Suprapubic skin (tissue), 4 donors: ENCODE measurements around the gene NCAM2.

Experiments used
- CTCF ChIP-seq, 2 donors: fragments of 200-600 bp in 1 of 2; fragments of 450-650 bp in 1 of 2; sonication (generic) in 1 of 2; IDR thresholded peaks; one replicate each; pipeline ENCODE4 v1.5.1; 2016 to 2019; ENCODE audit warnings: antibody characterized with exemption in 2 of 2, mild to moderate bottlenecking in 1 of 2, moderate library complexity in 1 of 2
- EP300 ChIP-seq: sonication (generic); formaldehyde crosslinking; IDR thresholded peaks from one replicate; pipeline ENCODE4 v1.6.1; 2017; ENCODE audit warnings: antibody characterized with exemption
- POLR2A ChIP-seq, 2 donors: fragments of 450-650 bp; IDR thresholded peaks; one replicate each; pipeline ENCODE4 v1.6.1; 2017; ENCODE audit warnings: antibody characterized with exemption in 2 of 2, mild to moderate bottlenecking in 2 of 2, moderate library complexity in 2 of 2
- POLR2AphosphoS5 ChIP-seq, 3 donors: sonication (generic); formaldehyde crosslinking; IDR thresholded peaks; one replicate each; pipeline ENCODE4 v1.6.1; 2017; ENCODE audit warnings: antibody characterized with exemption in 3 of 3

GRCh38 chr21:21067375-21067774 lies 69.2 kb downstream of the NCAM2 start:
- TF ChIP-seq CTCF (IDR thresholded peaks at IDR 0.05) (no peak), POLR2AphosphoS5 (IDR thresholded peaks at IDR 0.05) (no peak), EP300 (no peak), POLR2A (IDR thresholded peaks at IDR 0.05) (no peak)
